T-helper 2 cell treated with Interferon-gamma antibody and Interleukin-4, amounts not matched to agents 100 ng/mL and 5 ng/mL, for 36 hours (primary cell): ENCODE measurements around the gene HBM. TPM values are rescaled to one million over a fixed set of nuclear protein-coding genes. Genes with fewer than 3 reads are reported as not detected.
"Not testable (repeated sequence)": the region's sequence is repeated elsewhere in the genome, so short reads cannot be mapped to it uniquely, and the experiment has no call there.

Experiments used
- intact Hi-C: fragments of 100-400 bp; cut with micrococcal nuclease; formaldehyde crosslinking; loops from one replicate; pipeline ENCODE4 v1.15.1; 2023
- total RNA-seq: library from RNA; stranded (reverse); gene quantifications from 2 replicates; pipeline ENCODE4 v1.2.3, GENCODE V29; 2022

The HBM gene
- total RNA-seq, 1 donor from 2014 or later: not detected

GRCh38 chr16:144797-145252 lies 21.0 kb upstream of the HBM start:
- intact Hi-C loops: no loop called here

GRCh38 chr16:146646-147045 lies 19.1 kb upstream of the HBM start:
- intact Hi-C loops: no loop called here

- intact Hi-C loops: no loop called here
Measured at GRCh38 chr16:149024-149660, 16.6 kb upstream of the HBM start.

- intact Hi-C loops: no loop called here
Measured at GRCh38 chr16:152141-153128, 13.3 kb upstream of the HBM start, which contains the start of gene HBZ. Gene HBZ, plus strand, starts transcription at chr16:152644. Its CDS starts 266 bp downstream, at chr16:152910.

- intact Hi-C loops: not testable (repeated sequence)
Measured at GRCh38 chr16:153129-153521, 12.7 kb upstream of the HBM start.

GRCh38 chr16:153550-154216 lies 12.1 kb upstream of the HBM start:
- intact Hi-C loops: not testable (repeated sequence)

GRCh38 chr16:154217-155030 lies 11.4 kb upstream of the HBM start:
- intact Hi-C loops: no loop called here

GRCh38 chr16:155031-155398 lies 10.8 kb upstream of the HBM start:
- intact Hi-C loops: no loop called here

- intact Hi-C loops: no loop called here
Measured at GRCh38 chr16:159136-159849, 6.5 kb upstream of the HBM start.

GRCh38 chr16:160242-160641 lies 5.5 kb upstream of the HBM start:
- intact Hi-C loops: not testable (repeated sequence)

- intact Hi-C loops: no loop called here
Measured at GRCh38 chr16:160691-161190, 5.0 kb upstream of the HBM start.

- intact Hi-C loops: no loop called here
Measured at GRCh38 chr16:162271-162991, 3.3 kb upstream of the HBM start.

- intact Hi-C loops: not testable (repeated sequence)
Measured at GRCh38 chr16:163139-163538, 2.6 kb upstream of the HBM start.

- intact Hi-C loops: not testable (repeated sequence)
Measured at GRCh38 chr16:163696-164095, 2.1 kb upstream of the HBM start.

- intact Hi-C loops: not testable (repeated sequence)
Measured at GRCh38 chr16:164134-164823, 1.5 kb upstream of the HBM start.

- intact Hi-C loops: no loop called here
Measured at GRCh38 chr16:164827-165538, 795 bp upstream of the HBM start.

- intact Hi-C loops: no loop called here
Measured at GRCh38 chr16:166375-167121, 770 bp downstream of the HBM start.
